ENCODE results near the gene ASAP3.

DNA sequence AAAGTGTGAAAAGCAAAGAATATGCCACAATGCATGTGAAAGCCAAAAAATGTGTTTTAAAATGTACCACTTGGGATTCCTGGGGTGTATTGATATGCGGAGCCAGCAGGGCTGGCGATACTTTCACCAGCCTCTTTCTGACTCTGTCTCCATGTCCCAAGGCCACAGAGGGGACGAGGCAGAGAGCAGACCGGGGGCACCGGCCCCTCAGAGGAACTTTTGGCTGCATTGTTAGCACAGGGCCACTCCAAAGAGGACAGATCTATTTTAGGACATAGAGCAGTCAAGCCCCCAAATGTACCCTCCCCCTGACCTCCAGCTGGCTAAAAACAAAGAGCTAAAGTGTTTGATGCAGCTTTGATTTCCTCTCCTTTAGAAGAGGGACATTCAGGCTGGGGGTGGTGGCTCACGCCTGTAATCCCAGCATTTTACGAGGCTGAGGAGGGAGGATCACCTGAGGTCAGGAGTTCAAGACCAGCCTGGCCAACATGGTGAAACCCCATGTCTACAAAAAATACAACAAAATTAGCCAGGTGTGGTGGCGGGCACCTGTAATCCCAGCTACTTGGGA is 88.7 kb downstream of the ASAP3 start:
- TF ChIP-seq ZNF121 (CRISPR knock-in tag; IDR thresholded peaks at IDR 0.05), result no peak
- TF ChIP-seq ZNF138 (CRISPR knock-in tag; conservative IDR thresholded peaks at IDR 0.05), result no peak
- TF ChIP-seq SMAD4 (CRISPR knock-in tag; IDR thresholded peaks at IDR 0.05), result no peak
- TF ChIP-seq IRF1 (CRISPR knock-in tag; IDR thresholded peaks at IDR 0.05), result no peak
- TF ChIP-seq E2F4 (CRISPR knock-in tag; IDR thresholded peaks at IDR 0.05; ENCODE audit: borderline replicate concordance, low read depth), result no peak

Measured in WTC11 (cell line).